Loucy (cell line): ENCODE results near the gene LGALS9C.
"Not testable (repeated sequence)": the region's sequence is repeated elsewhere in the genome, so short reads cannot be mapped to it uniquely, and the experiment has no call there.

ENCODE experiments used
- EZH2phosphoT487 ChIP-seq: fragments of 200-600 bp; IDR thresholded peaks from 2 replicates; pipeline ENCODE4 v1.6.1; 2018; ENCODE audit warnings: antibody characterized with exemption, mild to moderate bottlenecking, moderate library complexity, borderline replicate concordance
- TF ChIP-seq, protein P1 (sequence below): fragments of 200-600 bp; sonication (generic); conservative IDR thresholded peaks from 2 replicates; pipeline ENCODE4 v1.5.1; 2014; ENCODE audit warnings: mild to moderate bottlenecking, antibody characterized with exemption, low read length

- TF ChIP-seq, protein P1, sequence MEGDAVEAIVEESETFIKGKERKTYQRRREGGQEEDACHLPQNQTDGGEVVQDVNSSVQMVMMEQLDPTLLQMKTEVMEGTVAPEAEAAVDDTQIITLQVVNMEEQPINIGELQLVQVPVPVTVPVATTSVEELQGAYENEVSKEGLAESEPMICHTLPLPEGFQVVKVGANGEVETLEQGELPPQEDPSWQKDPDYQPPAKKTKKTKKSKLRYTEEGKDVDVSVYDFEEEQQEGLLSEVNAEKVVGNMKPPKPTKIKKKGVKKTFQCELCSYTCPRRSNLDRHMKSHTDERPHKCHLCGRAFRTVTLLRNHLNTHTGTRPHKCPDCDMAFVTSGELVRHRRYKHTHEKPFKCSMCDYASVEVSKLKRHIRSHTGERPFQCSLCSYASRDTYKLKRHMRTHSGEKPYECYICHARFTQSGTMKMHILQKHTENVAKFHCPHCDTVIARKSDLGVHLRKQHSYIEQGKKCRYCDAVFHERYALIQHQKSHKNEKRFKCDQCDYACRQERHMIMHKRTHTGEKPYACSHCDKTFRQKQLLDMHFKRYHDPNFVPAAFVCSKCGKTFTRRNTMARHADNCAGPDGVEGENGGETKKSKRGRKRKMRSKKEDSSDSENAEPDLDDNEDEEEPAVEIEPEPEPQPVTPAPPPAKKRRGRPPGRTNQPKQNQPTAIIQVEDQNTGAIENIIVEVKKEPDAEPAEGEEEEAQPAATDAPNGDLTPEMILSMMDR: not testable (repeated sequence)
- TF ChIP-seq EZH2phosphoT487: not testable (repeated sequence)
Observed at GRCh38 chr17:18468472-18469171, 8.0 kb upstream of the LGALS9C start.
